Tibial nerve (tissue), 3 donors: ENCODE measurements around the gene TNFAIP8.

Experiments used
- CTCF ChIP-seq, 5 experiments: fragments of 200-600 bp in 3 of 5; fragments of 450-650 bp in 2 of 5; sonication (generic) in 3 of 5; IDR thresholded peaks; one replicate each; pipeline ENCODE4 v1.5.1; 2016 to 2019; ENCODE audit warnings: antibody characterized with exemption in 5 of 5, mild to moderate bottlenecking in 3 of 5, moderate library complexity in 2 of 5
- POLR2A ChIP-seq, 2 donors: fragments of 450-650 bp; IDR thresholded peaks; one replicate each; pipeline ENCODE4 v1.6.1; 2017; ENCODE audit warnings: antibody characterized with exemption in 2 of 2, mild to moderate bottlenecking in 2 of 2, moderate library complexity in 2 of 2

DNA sequence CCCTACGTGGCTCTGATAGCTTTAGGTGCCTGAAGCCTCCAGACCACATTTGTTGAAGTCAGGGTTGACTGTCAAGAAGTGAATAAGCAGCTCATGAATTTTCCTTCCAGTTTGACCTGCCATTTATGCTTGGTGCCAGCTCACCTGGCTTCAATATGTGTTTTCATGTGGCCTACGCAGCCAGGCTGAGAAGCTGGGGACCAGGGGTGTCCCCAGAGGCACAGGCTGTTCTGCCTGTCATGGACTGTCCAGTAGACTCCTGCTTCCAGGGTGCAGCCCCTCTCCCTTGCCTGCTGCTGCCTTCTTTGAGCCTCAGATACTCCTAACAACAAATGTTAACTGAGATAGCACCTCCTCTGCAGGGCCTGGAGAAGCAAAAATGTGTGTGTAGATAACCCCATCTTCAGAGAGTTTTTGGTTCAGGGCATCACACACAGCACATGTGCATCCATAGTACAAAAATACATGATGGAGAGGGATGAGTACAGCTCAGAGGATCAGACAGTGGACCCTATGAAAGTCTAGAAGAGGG, 5.8 kb downstream of the TNFAIP8 start:
- TF ChIP-seq CTCF (IDR thresholded peaks at IDR 0.05) (no peak), POLR2A (IDR thresholded peaks at IDR 0.05) (no peak)
